Panc1 (cell line): Measurements from ENCODE around the gene KLHL30. TPM values are rescaled to one million over a fixed set of nuclear protein-coding genes. Genes with fewer than 3 reads are reported as not detected.

ENCODE experiments used
- ATAC-seq: fragments of 200-7000 bp; cut with Tn5 transposase; 2 replicates; pipeline ENCODE4 v1.9.1; 2020; ENCODE audit warnings: mild to moderate bottlenecking, moderate library complexity
- BruUV-seq: library from RNA; stranded (reverse); fragments of 400-500 nt; replicated peaks from 2 replicates; lab custom pipeline; 2021; lab: Mats Ljungman, UMichigan
- CTCF ChIA-PET: fragments of 300-600 bp; sonication (Branson Sonifier 250); formaldehyde crosslinking; loops from one replicate; lab custom pipeline; 2022; ENCODE audit warnings: antibody characterized with exemption; lab: Charles Lee
- POLR2A ChIA-PET: fragments of 300-600 bp; sonication (Branson Sonifier 250); formaldehyde crosslinking; loops from one replicate; lab custom pipeline; 2022; ENCODE audit warnings: antibody characterized with exemption; lab: Charles Lee
- DNase-seq: peaks from one replicate; pipeline ENCODE4 v3.0.0-alpha.2; 2010; ENCODE audit warnings: low read depth, low spot score
- H3K27ac ChIP-seq: 2 replicates; pipeline ENCODE4 v1.5.1; 2011; ENCODE audit warnings: mild to moderate bottlenecking, low read length, inconsistent platforms
- H3K27me3 ChIP-seq: fragments of 200-500 bp; sonication (Bioruptor generic); 2 replicates; pipeline ENCODE4 v1.6.0; 2014; ENCODE audit warnings: low read length, inconsistent platforms; ENCODE audit not compliant: control insufficient read depth, insufficient read depth
- H3K36me3 ChIP-seq: fragments of 200-500 bp; sonication (Bioruptor generic); 2 replicates; pipeline ENCODE4 v1.5.1; 2014; ENCODE audit warnings: inconsistent platforms, mild to moderate bottlenecking, low read length, moderate library complexity; ENCODE audit not compliant: control insufficient read depth, insufficient read depth
- H3K4me1 ChIP-seq: 2 replicates; pipeline ENCODE4 v1.5.1; 2011; ENCODE audit warnings: inconsistent platforms, mild to moderate bottlenecking, low read length, moderate library complexity; ENCODE audit not compliant: control insufficient read depth, insufficient read depth
- H3K4me3 ChIP-seq, 2 experiments: 2 replicates each; pipeline ENCODE4 v1.5.1; 2011 to 2012; ENCODE audit warnings: low read depth in 2 of 2, low read length in 2 of 2, mild to moderate bottlenecking in 2 of 2, inconsistent platforms in 1 of 2, moderate library complexity in 1 of 2
- H3K9me3 ChIP-seq: fragments of 200-500 bp; sonication (Bioruptor generic); 2 replicates; pipeline ENCODE4 v1.5.1; 2014; ENCODE audit warnings: low read depth, mild to moderate bottlenecking, inconsistent platforms, low read length, moderate library complexity; ENCODE audit not compliant: control insufficient read depth, insufficient read depth
- CTCF ChIP-seq: fragments of 450-650 bp; IDR thresholded peaks from 2 replicates; pipeline ENCODE4 v1.5.1; 2017; ENCODE audit warnings: mild to moderate bottlenecking
- POLR2AphosphoS5 ChIP-seq: IDR thresholded peaks from 2 replicates; pipeline ENCODE4 v1.6.1; 2012; ENCODE audit warnings: mild to moderate bottlenecking, low read depth, low read length, moderate library complexity
- SIN3A ChIP-seq: IDR thresholded peaks from 2 replicates; pipeline ENCODE4 v1.6.1; 2012; ENCODE audit warnings: low read depth, mild to moderate bottlenecking, low read length, moderate library complexity, borderline replicate concordance; ENCODE audit not compliant: insufficient read depth
- TCF7L2 ChIP-seq: IDR thresholded peaks from 2 replicates; pipeline ENCODE4 v1.6.1; 2011; ENCODE audit warnings: mild to moderate bottlenecking, low read depth, low read length, inconsistent platforms
- in situ Hi-C: cut with HindIII; loops from 2 replicates; pipeline ENCODE4 v1.10.0; 2016; ENCODE audit warnings: low sequenced_read_pairs, low pct_unique_long_range_greater_than_20kb
- intact Hi-C: fragments of 100-400 bp; cut with micrococcal nuclease; formaldehyde crosslinking; loops from one replicate; pipeline ENCODE4 v1.10.0; 2022; ENCODE audit not compliant: unreplicated experiment
- total RNA-seq: library from RNA; stranded (reverse); gene quantifications from one replicate; pipeline ENCODE4 v1.2.1, GENCODE V29; 2021; ENCODE audit not compliant: unreplicated experiment
- TF ChIP-seq, protein P1 (sequence below), 2 experiments: IDR thresholded peaks; 2 replicates each; pipeline ENCODE4 v1.6.1; 2011 to 2012; ENCODE audit warnings: low read depth in 2 of 2, control low read depth in 1 of 2, low read length in 1 of 2, mild to moderate bottlenecking in 1 of 2, moderate library complexity in 1 of 2; ENCODE audit not compliant: insufficient read depth in 1 of 2

The KLHL30 gene
- total RNA-seq, 1 experiment from 2014 or later: 0.26 TPM

- CTCF ChIA-PET: no interaction called here
- ATAC-seq (no peak), DNase-seq (no peak)
- TF ChIP-seq, protein P1, sequence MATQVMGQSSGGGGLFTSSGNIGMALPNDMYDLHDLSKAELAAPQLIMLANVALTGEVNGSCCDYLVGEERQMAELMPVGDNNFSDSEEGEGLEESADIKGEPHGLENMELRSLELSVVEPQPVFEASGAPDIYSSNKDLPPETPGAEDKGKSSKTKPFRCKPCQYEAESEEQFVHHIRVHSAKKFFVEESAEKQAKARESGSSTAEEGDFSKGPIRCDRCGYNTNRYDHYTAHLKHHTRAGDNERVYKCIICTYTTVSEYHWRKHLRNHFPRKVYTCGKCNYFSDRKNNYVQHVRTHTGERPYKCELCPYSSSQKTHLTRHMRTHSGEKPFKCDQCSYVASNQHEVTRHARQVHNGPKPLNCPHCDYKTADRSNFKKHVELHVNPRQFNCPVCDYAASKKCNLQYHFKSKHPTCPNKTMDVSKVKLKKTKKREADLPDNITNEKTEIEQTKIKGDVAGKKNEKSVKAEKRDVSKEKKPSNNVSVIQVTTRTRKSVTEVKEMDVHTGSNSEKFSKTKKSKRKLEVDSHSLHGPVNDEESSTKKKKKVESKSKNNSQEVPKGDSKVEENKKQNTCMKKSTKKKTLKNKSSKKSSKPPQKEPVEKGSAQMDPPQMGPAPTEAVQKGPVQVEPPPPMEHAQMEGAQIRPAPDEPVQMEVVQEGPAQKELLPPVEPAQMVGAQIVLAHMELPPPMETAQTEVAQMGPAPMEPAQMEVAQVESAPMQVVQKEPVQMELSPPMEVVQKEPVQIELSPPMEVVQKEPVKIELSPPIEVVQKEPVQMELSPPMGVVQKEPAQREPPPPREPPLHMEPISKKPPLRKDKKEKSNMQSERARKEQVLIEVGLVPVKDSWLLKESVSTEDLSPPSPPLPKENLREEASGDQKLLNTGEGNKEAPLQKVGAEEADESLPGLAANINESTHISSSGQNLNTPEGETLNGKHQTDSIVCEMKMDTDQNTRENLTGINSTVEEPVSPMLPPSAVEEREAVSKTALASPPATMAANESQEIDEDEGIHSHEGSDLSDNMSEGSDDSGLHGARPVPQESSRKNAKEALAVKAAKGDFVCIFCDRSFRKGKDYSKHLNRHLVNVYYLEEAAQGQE (IDR thresholded peaks at IDR 0.05; ENCODE audit: insufficient read depth in 1 of 2, low read depth in 2 of 2, low read length in 1 of 2): no peak
- TF ChIP-seq POLR2AphosphoS5 (no peak), SIN3A (no peak), TCF7L2 (no peak), CTCF (no peak)
- Histone ChIP-seq H3K9me3 (peaks cover 12% of the 10 kb centered on the region; the same call in 1 of the 2 replicates), H3K27ac (no peak overlapping the region), H3K36me3 (no peaks in the 10 kb centered on the region), H3K4me1 (no peaks in the 10 kb centered on the region), H3K27me3 (no peaks in the 10 kb centered on the region), H3K4me3 (no peak overlapping the region)
- no TSS peak for BruUV-seq
- in situ Hi-C loops: no loop called here
- intact Hi-C loops: no loop called here
- POLR2A ChIA-PET: no interaction called here
These were observed 24.9 kb upstream of the KLHL30 start for GRCh38 chr2:238113611-238114010.

GRCh38 chr2:238114331-238114841 lies 24.1 kb upstream of the KLHL30 start:
- Histone ChIP-seq H3K4me3 (no peak overlapping the region), H3K36me3 (no peaks in the 10 kb centered on the region), H3K27me3 (no peaks in the 10 kb centered on the region), H3K4me1 (no peaks in the 10 kb centered on the region), H3K9me3 (peaks cover 12% of the 10 kb centered on the region; the same call in 1 of the 2 replicates), H3K27ac (no peak overlapping the region)
- DNase-seq: no peak
- in situ Hi-C loops (no loop called here), intact Hi-C loops (no loop called here)
- CTCF ChIA-PET: interaction anchor here (0.8 kb wide), 1 partner anchor 144 kb away, joined by 4 read pairs; no protein-coding TSS in a partner anchor
- ATAC-seq: no peak; the same call in 1 of the 2 replicates
- TF ChIP-seq TCF7L2 (no peak), SIN3A (no peak), POLR2AphosphoS5 (no peak)
- no TSS peak for BruUV-seq
- POLR2A ChIA-PET: interaction anchor here (0.6 kb wide), 1 partner anchor 241 kb away, joined by 3 read pairs; no protein-coding TSS in a partner anchor
